Measurements from ENCODE around the gene PHF14.
"Not testable (repeated sequence)": the region's sequence is repeated elsewhere in the genome, so short reads cannot be mapped to it uniquely, and the experiment has no call there.

The PHF14 gene

DNA sequence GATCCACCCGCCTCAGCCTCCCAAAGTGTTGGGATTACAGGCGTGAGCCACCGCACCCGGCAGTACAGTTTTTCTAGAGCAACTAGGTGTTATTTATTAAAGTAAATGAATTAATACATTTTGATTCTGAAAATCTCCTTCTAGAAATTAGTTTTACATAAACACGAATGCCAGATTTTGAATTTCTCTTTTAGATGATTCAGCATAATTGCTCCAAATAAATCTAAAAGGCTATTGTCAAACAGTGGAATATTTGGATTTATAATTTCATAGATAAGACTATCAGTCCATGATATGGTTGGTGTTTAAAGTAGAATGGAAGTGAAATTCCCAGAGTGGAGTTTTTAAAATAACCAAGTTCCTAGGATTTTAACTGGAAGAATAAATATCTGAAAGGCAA lies 1.5 kb upstream of the PHF14 start:
- H3K27ac ChIP-seq = peak overlapping the region; percentile 99
- TF ChIP-seq ZFX (IDR thresholded peaks at IDR 0.05; ENCODE audit: borderline replicate concordance) = no peak
- TF ChIP-seq, protein P1, sequence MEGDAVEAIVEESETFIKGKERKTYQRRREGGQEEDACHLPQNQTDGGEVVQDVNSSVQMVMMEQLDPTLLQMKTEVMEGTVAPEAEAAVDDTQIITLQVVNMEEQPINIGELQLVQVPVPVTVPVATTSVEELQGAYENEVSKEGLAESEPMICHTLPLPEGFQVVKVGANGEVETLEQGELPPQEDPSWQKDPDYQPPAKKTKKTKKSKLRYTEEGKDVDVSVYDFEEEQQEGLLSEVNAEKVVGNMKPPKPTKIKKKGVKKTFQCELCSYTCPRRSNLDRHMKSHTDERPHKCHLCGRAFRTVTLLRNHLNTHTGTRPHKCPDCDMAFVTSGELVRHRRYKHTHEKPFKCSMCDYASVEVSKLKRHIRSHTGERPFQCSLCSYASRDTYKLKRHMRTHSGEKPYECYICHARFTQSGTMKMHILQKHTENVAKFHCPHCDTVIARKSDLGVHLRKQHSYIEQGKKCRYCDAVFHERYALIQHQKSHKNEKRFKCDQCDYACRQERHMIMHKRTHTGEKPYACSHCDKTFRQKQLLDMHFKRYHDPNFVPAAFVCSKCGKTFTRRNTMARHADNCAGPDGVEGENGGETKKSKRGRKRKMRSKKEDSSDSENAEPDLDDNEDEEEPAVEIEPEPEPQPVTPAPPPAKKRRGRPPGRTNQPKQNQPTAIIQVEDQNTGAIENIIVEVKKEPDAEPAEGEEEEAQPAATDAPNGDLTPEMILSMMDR (IDR thresholded peaks at IDR 0.05) = no peak

DNA sequence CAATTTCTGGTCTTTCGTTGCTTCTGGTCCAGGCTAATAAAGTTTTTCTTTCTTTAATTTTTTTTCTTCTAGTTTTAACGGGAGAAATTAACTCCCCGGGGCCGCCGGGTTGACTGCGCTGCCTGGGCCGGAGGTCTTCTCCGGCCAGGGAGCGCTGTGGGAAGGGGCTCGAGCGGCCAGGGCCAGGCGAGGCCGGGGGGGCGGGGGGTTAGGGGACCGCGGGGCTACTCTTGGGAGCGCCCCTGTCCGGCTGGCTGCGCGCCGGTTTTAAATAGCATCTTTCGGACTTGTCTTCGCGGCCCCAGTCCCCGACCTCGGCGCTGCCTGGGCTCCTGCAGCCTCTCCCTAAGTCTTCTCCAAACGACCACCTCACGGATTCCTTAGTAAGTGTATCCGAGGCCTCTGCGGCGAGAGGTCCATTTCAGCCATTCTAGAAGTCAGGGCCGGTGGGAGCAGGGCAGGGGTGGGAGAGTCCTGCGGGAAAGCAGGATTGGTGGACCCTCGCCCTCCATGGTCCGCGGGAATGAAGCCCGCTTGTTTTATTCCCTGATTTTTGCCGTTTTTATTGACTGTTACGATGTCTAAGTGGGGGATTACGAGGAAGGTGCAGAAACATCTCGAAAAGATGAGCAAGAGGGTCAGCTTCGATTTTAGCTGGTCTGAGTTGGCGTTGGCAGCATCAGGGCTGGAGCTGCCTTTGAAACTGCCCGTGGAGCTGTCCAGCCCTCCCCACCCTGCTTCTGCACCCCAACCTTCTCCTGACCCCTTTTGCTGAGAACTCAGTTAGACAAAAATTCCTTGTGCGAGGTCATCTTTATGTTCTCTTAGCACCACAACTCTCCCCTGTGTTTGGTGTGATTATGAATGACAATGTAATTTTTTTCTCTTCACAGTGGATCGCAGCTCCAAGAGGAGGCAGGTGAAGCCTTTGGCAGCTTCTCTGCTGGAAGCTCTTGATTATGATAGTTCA lies 555 bp downstream of the PHF14 start:
- H3K27ac ChIP-seq = peak overlapping the region; percentile 99
- TF ChIP-seq, protein P1 (IDR thresholded peaks at IDR 0.05) = no peak
- TF ChIP-seq ZFX (IDR thresholded peaks at IDR 0.05; ENCODE audit: borderline replicate concordance) = no peak

DNA sequence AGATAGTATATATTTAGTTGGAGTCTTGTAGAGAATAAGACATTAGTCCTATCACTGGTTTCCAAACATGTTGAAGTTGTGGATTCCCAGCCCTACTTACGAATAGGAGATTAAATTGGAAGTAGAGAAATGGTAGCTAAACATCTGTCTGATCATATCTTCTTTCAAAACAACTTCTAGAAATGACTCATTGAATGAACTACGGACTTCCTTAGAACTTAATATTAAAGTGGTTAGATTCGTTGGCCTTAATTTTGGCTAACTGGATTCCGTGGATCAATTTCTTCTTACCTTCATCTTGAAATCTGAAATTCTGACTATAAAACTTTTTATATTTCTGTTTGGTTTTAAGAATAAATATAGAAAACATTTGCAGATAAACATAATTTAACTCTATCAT lies 3.4 kb downstream of the PHF14 start:
- H3K27ac ChIP-seq = no peak overlapping the region

DNA sequence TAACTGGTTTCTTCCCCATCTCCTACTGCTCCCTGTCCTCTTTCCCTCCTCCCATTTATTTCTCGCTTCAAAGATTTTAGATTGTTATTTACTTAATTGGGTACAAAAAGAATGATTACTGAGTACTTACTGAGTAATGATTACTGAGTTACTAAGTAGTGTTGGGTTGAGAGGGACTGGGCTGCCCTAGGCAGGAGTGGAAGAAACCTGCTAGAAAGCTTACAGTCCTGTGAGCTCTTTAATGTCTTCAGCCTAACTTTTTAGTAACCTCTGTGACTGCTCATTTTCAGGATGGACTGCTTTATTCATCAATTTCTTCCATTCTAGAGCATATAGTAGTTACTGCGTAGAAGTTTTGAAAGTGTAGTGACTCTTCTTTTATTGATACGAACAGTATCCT lies 7.6 kb downstream of the PHF14 start:
- no peak for TF ChIP-seq ZFX (IDR thresholded peaks at IDR 0.05; ENCODE audit: borderline replicate concordance)
- TF ChIP-seq, protein P1 (IDR thresholded peaks at IDR 0.05) = no peak
- H3K27ac ChIP-seq = no peak overlapping the region

More for the DNA sequence above, 3.4 kb downstream of the PHF14 start:
- TF ChIP-seq, protein P1 (IDR thresholded peaks at IDR 0.05) = no peak
- TF ChIP-seq ZFX (IDR thresholded peaks at IDR 0.05; ENCODE audit: borderline replicate concordance) = no peak

DNA sequence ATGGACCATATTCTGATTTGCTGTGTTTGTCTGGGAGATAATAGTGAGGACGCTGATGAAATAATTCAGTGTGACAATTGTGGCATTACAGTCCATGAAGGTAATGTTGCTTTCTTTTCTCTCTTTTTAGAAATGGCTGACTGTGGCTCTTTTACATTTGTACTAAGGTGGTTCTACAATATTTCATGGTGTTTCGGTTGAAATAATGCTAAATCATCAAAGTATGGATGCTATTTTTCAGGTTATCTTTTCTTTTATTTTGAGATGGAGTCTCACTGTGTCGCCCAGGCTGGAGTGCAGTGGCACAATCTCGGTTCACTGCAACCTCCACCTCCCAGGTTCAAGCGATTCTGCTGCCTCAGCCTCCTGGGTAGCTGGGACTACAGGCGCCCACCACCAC lies 17.1 kb downstream of the PHF14 start:
- H3K27ac ChIP-seq = not testable (repeated sequence)

DNA sequence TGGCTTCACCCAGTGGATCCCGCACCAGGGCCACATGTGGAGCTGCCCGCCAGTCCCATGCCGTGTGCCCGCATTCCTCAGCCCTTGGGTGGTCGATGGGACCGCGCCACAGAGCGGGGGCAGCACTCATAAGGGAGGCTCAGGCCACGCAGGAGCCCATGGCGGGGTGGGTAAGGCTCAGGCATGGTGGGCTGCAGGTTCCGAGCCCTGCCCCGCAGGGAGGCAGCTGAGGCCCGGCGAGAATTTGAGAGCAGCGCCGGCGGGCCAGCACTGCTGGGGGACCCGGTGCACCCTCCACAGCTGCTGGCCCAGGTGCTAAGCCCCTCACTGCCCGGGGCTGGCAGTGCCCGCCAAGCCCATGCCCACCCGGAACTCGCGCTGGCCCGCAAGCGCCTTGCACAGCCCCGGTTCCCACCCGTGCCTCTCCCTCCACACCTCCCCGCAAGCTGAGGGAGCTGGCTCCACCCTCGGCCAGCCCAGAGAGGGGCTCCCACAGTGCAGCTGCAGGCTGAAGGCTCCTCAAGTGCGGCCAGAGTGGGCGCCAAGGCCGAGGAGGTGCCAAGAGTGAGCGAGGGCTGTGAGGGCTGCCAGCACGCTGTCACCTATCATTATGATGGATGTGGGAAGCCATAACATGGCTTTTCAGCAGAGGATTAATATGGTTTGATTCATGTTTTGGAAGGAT lies 22.0 kb downstream of the PHF14 start:
- H3K27ac ChIP-seq = not testable (repeated sequence)

DNA sequence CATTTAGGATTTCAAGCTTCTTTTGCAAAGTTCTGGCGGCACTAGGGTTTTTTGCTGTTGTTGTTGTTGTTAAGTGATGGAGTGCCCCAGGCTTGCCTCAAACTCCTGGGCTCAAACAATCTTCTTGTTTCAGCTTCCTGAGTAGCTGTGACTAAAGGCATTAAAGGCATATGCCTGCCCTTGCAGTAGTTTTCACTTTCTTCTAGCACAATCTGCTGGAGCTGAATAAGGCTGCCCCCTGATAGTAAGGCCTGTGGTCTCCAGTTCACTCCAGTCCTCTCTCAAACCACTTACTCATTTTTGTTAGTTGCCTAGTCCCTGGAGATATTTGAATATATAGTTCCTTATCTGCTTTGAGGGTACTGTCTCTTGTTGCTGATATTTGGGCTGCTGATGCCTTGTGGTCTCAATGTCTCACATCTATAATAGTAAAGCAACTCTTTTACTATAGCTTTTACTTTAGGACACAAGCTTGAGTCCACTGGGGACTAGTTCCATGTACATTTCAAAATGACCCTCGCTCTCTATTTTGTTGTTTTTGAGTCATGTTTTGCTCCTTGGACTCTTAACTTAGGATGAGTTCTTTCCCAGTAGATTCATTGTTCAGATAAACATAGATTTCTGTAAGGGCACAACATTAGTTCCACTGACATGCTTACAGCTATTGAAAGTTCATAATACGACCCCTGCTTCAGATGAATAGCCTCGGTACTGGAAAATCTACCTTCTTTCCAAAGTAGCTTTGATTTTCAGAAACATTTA lies 25.5 kb downstream of the PHF14 start:
- peak overlapping the region; percentile 4; the same call in 1 of the 2 replicates for H3K27ac ChIP-seq
- TF ChIP-seq ZFX (IDR thresholded peaks at IDR 0.05; ENCODE audit: borderline replicate concordance) = no peak
- TF ChIP-seq, protein P1 (IDR thresholded peaks at IDR 0.05) = no peak

DNA sequence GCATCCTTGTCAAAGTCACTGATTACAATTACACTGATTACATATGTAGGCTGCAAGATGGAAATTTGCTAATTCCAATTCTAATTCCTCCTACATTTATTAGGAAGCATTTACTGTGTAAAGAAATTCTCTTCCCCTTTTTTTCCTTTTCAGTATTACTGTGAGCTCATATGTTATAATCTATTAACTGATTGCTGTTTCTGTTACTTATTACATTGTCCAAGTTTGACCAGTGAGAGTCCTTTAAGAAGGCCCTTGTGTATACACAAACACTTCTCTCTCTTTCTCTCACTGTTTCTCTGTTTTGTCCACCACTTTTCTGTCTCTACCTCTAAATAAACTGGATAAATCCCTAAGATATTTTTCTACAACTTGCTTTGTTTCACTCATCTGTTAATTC lies 31.5 kb downstream of the PHF14 start:
- TF ChIP-seq ZFX (IDR thresholded peaks at IDR 0.05; ENCODE audit: borderline replicate concordance) = no peak
- TF ChIP-seq, protein P1 (IDR thresholded peaks at IDR 0.05) = no peak
- H3K27ac ChIP-seq = no peak overlapping the region

Data from 22Rv1 (cell line).